ENCODE data around the gene DHX8.

Gene DHX8

GRCh38 chr17:43526886-43527648 lies 43.3 kb downstream of the DHX8 start:
- DNase-seq = no peak

DNA sequence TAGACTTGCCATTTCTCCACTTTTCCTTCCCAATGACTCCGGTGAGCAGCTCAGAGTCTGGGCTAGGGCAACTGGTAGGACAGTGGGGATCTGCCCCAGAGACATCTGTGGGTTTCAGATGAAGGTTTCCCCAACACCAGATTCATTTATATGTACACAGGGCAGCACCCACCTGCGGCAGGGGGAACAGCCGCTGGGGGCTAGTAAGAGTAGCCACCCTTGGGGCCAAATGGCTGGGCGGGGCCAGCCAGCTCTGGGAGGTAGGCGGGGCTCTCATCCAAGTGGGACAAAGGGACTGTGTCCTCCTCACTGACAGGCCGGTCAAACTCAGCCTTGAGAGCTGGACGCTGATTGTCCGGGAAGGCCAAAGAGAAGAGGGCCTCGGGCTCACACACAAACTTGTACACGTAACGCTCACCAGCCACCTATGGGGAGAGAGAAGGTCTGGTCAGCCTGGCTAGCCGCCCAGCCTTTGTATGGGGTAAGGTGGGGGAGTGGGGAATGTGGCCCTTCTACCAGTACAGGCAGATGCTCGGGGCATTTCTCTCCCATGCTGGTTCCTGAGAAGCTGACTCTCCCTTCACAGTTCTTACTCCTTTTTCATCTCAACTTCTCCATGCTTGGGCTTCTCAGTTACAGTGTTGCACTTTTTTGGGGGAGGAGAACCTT lies 44.7 kb downstream of the DHX8 start:
- DNase-seq = no peak

DNA sequence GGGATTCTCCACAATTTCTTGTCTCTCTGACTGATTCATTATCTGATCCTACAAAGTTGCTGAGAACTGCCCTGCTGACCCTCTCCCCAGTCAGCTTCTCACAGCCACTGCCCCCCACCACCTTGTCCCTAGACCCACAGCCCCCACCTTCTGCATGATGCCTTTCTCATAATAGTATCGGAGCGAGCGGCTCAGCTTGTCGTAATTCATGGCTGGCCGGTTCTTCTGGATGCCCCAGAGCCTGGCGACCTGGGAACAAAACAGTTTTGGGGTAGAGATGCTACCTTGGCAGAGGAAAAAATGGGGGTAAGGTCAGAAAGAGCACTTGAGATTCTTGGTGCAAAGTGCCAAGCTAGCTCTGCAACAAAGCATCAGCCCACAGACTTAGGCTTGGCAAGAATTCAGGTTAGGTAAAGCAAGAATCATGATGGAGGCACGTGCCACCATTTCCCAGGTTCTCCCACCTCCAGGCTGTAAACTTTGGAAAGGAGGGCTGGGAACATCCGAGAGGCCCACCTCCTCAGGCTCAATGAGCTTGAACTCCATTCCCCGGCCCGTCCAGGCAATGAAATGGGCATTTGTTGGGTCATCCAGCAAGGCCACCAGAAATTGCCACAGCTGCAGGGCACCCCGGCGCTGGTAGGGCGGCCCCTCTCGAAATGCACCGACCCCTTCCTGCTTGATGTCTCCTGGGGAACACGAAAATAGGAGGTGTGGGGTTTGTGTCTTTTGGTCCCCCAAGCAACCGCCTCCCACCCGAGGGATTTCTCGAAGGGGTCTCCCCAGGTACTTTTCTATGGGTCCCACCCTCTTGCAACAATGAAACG lies 45.4 kb downstream of the DHX8 start:
- no peak for DNase-seq

DNA sequence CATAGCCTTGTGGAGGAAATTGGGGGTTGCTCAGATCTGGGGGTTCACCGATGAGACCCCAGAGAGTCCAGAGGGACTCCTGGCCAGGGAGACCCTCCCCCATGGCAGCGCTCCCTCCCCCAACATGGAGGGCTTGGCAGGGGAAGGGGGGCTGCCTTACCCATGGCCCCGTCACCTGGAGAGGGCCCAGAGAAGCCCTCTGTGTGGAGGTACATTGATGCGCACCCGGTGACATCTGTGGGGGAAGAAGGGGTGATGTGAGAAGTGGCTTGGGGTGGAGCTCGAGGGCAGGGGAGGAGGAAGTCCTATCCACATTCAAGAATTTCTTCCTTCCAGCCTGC lies 46.1 kb downstream of the DHX8 start:
- DNase-seq = no peak

GRCh38 chr17:43530288-43531081 lies 46.7 kb downstream of the DHX8 start:
- DNase-seq = no peak

DNA sequence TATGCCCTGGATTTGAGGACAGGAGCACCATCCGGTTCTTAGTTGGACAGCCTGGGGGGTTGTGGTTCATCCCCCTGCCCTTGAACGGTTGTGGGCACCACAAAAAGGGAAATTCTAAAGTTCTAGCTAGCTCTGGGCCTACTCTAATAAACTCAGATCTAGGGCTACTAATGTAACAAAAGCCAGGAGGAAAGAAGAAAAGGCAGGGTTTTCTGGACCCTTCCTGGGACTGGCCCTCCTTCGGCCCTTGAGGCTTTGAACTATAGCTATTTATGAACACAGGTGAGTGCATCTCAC lies 47.3 kb downstream of the DHX8 start:
- no peak for DNase-seq

DNA sequence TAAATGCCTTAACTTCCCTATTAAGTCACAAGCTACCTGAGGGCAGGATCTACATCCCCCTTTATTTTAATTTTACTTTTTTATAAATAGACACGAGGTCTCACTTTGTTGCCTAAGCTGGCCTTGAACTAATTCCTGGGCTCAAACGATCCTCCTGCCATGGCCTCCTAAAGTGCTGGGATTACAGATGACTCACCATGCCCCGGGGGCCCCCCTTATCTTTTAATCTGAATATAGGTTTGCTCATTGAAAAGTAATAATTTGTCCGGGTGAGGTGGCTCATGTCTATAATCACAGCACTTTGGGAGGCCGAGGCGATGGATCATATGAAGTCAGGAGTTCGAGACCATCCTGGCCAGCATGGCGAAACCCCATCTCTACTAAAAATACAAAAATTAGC lies 48.2 kb downstream of the DHX8 start:
- no peak for DNase-seq

- DNase-seq = no peak
These were observed 48.8 kb downstream of the DHX8 start for GRCh38 chr17:43532581-43532980.

DNA sequence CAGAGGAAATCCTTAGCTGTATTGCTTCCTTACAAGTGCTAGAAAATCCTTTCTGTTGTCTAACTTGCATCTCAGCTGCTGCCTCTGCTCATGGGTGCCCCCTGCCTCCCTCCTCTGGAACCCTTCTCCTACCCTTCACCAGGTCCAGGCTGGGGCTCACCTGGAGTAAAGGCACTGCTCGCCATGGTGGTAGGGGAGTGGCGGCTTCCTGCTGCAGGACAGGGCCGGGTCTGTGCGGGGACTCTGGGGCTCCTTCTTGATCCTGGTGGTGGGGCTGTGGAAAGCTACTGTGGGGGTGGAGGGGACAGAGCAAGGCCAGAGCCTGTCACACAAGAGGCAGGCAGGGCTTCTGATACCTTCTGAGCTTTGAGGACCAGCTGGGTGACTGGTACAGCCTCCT lies 49.9 kb downstream of the DHX8 start:
- no peak for DNase-seq

GRCh38 chr17:43534909-43535308 lies 51.1 kb downstream of the DHX8 start:
- no peak for DNase-seq

- DNase-seq = no peak
These were observed 52.6 kb downstream of the DHX8 start for GRCh38 chr17:43536236-43536992.

GRCh38 chr17:43540821-43541674 lies 57.3 kb downstream of the DHX8 start:
- no peak for DNase-seq

DNA sequence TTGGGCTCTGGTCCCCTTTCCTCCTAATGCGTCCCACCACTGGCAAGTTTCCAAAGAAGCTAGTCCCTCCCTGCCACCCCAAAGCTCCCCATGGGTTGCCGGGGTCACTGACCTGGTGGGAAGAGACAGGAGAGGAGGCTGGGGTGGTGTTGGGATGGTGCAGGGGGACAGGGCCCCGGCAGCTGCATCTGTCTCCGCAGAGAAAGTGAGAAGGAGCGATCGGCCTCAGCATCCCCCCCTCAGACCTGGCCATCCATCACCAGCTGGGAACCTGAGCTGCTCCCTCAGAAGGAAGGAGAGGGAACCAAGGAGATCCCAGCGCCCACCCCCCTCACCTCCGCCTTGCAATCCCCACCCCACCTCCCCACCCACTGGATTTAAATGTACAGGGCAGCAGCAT lies 59.1 kb downstream of the DHX8 start:
- no peak for DNase-seq

DNA sequence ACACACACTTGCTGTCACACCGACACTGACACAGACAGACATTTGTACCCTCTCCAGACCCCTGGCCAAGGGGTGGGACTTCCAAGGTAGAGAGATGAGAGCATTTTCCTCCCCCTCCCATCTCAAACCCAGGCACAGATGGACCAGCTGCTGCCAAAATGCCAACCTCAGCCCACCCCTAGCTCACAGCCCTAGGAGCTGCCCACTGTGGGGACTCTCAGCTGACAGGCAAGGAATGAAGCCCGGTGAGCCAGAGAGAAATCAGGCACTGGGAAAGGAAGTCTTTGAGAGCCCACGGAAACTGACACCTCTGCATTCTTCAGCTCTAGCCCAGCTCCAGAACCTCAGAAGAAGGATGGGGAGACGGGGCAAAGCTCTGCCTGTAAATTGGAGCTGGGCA lies 59.5 kb downstream of the DHX8 start:
- no peak for DNase-seq

DNA sequence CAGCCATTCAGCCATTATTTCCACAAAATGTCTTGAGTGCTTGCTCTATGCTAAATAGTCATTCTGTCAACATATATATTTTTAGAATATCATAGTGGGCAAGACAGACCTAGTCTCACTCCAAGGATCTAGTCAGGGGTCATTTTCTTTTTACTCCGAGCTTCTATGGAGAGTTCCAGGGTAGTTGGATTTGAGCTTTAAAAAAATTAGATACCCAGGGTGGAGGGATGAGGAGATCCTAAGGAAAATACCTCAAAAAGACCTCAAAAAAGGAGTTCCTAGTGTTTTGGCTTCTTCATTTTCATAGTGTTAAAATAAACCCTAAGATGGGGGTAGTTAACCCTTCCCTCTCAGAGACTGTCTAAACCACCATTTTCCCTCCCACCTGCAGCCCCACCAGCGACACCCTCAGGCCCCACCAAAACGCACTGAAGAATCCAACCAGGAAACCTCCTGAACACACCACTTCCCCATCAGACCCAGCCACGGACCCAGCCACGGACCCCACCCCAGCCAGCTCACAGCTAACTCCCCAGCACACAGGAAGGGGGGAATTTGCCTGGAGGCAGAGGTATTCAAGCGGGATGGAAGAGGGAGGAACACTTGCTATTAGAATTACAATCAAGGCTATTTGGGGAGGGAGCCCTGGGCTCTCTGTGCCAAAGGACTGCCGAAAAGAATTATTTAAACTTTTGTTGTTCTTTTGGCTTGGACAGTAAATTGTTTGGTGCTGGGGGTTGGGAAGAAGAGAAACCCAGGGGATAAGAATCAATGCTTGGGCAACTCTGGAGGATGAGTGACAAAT lies 60.2 kb downstream of the DHX8 start:
- DNase-seq = no peak

DNA sequence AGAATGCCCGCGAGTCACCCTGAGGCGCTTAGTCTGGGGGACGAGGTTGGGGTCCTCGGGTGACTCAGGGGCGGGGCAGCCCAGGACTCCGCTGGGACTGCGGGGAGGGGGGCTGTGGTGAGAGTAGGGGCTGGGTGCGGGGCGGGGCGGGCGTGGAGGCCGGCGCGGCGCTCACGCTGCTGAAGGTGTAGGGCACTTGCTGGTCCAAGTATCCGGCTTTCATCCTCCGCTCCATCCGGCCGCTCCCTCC lies 61.5 kb downstream of the DHX8 start:
- DNase-seq = no peak

DNA sequence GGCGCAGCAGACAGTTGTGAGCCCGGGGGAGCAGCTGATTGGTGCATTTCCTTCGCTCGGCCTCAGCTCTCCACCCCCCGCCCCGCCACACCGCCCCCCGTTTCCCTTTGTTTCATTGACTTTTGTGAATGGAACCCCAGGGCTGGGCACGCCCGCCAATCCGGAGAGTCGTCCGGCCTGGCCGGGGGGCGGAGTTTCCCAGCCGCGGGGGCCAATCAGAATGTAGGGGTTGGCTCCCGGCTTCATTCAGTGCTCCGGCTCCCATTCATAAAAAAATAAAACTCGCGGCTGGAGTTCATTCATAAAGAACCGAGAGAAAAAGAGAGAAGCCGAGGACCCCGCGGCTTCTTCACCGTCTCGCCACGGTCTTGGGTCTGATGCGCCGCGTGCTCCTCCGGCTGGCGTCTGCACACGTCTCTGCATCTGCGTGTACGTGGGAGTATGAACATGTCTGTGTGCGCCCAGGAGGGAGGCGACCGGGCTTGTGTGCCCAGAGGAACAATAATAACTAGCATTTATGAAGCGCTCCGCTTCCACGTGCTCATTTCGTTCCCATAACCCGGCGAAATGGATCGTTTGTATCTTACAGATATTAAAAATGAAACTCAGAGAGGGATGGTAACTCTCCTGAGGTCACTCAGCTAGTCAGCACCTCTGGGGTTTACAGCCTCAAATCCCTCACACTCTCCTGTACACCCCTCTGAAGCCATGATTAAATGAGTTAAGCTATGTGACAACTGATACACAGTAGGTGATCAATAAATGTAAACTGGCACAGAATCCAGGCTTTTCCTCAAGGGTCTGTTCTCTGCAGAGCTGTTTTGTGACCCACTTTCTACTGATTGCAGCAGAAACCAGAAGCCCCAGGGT lies 62.8 kb downstream of the DHX8 start, which contains the start of gene ETV4:
Gene ETV4 (minus strand): TSS at position 22 of the 870 bp plus-strand sequence. CDS start 723 bp downstream, outside the sequence.
- DNase-seq = no peak

DNA sequence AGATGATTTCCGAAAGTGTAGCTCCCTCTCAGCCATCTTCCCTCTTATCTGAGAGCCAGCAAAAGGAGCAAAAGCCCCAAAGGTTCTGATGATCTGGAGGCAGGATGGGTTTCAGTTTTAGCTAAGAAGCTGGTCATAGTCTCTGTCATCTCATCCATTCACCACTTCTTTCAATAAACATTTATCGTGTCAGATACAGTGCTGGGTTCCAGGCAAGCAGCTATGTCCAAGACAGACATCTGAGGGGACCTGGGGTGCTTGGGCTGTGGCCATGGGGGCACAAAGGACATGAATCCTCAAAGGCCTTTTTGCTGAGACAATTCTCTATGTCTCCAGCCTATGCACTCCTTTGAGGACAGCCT lies 63.4 kb downstream of the DHX8 start:
- no peak for DNase-seq

DNA sequence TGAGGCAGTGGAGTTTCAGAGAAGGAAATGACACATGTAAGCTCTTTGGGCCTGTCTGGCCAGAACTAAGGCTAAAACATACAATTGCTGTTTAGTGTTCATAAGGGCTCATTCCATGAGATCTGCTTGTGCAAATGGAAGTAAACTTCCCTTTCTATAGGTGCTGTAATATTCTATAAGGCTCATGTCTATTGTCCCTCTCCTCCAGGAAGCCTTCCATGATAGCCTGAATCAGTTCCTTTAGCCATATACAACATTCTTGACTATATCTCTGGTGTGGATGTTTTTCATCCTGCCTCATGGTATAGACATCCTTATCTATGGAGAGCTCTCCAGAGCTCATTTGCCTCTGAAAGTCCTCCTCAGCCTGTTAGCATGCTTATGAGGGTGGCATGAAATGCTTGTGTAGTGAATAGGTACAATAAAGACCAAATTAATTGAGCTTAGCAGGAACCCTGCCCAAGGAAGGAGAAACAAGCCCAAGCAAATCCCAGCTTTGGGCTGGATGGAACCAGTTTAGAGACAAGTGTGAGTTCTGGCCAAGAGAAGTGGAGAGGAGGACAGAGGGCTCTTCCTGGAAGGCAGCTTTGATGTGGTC lies 64.0 kb downstream of the DHX8 start:
- no peak for DNase-seq

Measured in cortex of kidney (tissue), 1 donor.